ENCODE data around the gene CD47.

Gene CD47

DNA sequence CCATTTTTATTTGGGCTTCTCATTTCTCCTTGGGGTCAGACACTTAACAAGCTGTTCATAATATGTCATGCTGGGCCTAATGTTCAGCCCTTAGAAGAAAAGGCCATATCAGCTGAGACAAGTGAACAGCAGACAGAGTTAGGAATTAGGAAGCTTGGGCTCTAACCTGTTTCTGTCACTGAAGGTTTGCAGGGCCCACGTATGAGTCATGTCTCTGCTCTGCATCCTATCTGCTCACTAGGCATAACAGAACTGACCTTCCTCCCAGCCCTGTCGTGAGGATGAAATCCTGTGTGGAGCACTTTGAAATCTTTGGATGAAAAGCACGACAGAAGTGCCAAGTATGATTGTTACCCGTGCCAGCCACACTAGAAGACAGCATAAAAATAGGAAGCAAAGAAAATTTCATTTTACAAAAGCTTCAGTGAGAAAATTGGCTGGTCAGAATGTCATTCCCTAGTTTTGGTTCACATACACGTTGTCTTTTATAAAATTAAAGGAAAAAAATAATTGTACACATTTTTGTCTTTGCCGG lies 26.5 kb upstream of the CD47 start:
- DNase-seq (ENCODE audit: low spot score): no peak

DNA sequence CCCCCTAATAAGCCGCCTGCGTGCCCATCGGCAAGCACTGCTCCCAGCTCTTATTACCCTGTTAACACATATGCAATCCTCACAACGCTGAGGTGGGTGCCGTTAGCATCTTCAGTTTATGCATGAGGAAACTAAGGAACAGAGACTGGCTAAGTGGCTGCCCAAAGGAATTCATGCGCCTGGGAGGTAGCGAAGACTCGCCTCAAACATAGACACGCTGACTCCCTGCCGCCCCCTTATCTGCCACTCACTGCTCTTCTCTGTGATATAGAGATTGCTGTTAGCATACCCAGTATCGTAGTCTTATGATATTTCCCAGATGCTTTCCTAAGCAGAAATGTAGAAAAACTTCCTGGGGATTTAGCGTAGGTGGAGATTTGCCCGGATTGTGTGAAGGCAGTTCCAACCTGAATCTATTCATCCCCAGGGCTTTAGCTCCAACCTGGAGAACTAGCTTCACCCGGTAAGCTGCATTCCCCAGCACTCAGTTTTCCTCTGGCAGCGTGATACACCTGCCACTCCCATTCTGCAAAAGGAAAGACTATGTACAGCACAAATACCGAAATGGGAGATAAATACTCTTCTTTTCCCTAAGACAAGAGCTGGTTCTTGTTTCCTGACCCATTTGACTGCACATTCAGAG lies 23.7 kb upstream of the CD47 start:
- no peak for DNase-seq (ENCODE audit: low spot score)

DNA sequence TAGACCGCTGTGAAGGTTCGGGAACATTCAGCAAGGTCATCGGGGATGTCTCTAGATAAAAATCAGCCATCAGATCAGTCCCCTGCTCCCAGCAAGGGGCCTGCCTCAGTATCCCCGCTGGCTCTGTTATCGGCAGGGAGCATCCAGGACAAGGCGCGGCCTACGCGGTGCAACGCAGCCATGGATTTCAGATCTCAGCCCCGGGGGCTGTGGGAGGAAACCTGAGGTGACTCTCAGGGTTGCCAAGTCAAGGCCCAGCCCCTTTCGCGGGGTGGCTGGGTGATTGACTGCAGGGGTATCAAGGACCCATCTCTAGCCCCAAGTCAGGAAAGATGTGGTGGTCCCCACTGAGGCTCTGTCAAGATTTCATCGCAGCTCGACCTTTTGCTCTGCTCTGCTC lies 23.1 kb upstream of the CD47 start:
- DNase-seq (ENCODE audit: low spot score): no peak

DNA sequence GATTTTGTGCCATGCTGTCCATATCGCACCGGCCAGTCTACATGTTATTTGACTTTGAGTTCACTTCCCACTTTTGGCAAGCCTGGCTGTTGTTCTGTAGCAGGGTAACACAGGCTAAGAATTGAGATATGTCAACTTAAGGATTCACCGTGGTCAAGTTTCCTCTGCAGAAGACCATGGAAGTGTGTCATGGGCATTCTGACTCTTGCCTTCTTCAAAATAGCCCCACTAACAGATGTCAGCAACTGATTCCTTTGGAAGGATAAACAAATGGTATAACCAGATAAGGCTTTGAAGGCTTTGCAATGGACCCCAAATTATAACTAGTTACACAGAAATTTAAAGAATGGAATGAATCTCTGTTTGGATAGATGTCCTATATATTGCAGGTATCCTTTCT lies 20.1 kb upstream of the CD47 start:
- no peak for DNase-seq (ENCODE audit: low spot score)

DNA sequence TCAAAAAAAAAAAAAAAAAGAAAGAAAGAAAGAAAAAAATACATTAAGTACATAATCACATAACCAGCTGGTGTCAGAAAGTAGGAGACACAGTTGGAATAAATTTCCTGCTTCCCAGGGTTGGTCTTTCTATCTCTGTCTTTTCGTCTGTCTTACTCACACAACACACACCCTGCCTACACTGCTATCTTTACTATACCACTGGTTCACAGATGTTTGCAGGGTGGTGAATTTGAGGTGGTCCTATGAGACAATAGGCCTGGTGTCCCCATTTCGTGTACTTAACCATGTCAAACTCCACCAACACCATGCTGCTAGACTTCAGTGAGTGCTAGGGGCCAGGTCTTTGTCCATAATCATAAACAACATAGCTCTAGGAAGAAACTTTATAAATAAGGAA lies 17.6 kb upstream of the CD47 start:
- DNase-seq (ENCODE audit: low spot score): no peak

DNA sequence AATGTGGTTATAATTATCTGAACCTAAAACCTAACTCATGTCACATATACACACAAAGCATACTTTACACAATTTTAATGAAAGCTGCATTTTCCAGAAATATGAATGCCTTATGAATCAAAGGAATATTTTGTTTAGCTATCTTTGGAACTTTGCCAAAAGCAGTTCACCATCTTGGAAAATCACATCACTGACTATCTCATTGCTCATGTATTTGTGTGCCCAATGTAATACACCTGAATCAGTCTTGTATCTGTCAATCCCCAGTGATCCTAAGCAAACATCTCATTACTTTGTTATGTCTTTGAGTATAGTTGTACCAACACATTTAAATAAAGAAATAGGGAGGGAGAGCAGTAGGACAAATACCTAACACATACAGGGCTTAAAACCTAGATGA lies 15.6 kb upstream of the CD47 start:
- no peak for DNase-seq (ENCODE audit: low spot score)

DNA sequence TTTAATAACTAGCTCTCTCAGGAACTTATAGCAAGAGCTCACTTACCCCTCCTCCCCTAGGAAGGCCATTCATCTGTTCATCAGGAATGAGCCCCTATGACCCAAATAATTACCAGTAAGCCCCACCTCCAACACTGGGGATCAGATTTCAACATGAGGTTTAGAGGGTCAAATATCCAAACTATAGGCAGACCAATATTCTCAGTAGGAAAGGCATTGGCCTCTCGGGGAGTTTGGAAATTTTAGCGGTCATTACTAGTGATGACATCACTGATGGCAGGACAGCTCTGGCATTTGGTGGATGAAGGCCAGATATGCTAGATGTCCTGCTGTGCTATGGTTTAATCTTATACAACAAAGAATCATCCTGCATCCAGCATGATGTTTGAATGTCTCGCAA lies 15.2 kb upstream of the CD47 start:
- no peak for DNase-seq (ENCODE audit: low spot score)

DNA sequence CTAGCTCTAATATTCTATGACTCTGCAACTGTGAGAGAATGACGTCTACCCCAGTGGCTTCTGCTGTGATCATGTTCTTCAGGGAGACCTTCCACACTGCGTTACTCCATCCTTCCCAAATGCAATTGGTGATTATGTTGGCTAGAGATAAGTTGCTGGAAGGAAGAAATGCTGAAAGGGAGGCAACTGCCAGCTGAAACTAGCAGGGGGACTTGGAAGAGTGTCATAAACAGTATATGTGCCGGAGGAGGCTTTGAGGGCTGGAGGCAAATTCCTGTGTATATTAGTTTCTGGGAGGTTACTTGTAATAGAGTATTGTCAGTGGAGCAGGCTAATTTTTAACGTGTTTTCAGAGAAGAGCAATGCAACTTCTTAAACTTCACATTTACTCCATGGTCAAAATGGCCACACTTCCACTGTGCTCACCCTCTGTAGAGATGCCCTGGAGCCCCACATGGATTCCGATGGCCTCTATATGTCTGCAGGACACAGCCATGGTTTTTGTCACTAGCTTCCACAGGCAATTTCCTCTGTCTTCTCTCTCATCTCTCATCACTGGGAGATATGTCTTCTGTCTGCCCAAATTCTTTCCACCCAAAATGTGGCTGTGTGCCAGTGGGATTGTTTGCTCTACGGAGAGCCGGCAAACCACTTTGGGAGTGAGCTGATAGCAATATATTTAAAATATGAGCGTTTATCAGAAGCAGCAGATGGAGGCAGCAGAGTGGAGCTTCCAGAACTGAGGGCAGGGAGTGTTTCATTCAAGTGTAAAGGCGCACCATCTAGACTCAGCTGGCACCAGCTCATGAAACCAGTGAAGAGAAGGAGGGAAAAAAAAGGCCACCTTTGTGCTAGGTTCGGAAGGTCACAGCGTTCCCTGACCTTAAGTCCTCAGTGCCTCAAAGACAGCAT lies 13.3 kb upstream of the CD47 start:
- no peak for DNase-seq (ENCODE audit: low spot score)

DNA sequence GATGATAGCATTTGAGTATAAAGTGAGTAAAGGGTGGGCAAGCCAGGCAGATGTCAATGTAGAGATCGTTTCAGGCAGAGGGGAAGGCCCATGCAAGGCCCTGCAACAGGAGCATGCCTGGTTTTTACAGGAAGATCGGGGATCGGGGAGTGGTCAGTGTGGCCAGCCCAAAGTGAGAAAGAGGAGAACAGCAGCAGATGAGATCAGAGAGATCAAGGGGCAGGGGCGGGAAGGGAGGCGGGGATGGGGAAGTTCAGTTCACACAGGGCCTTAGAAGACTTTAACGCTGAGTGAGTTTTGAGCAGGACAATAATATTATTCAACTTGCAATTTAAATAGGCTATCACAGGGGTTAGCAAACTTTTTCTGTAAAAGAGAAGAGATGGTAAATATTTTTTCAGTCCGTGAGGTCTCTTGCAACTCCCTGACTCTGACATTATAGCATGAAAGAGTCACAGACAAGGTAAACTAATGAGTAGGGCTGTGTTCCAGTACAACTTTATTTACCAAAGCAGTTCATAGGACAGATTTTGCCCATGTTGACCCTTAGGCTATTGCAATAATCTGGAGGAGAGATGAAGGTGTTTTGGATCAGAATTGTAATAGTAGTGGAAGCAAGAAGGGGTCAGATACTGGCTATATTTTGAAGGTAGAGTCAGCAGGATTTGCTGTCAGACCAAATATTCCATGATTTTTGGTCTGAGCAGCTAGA lies 12.4 kb upstream of the CD47 start:
- no peak for DNase-seq (ENCODE audit: low spot score)

DNA sequence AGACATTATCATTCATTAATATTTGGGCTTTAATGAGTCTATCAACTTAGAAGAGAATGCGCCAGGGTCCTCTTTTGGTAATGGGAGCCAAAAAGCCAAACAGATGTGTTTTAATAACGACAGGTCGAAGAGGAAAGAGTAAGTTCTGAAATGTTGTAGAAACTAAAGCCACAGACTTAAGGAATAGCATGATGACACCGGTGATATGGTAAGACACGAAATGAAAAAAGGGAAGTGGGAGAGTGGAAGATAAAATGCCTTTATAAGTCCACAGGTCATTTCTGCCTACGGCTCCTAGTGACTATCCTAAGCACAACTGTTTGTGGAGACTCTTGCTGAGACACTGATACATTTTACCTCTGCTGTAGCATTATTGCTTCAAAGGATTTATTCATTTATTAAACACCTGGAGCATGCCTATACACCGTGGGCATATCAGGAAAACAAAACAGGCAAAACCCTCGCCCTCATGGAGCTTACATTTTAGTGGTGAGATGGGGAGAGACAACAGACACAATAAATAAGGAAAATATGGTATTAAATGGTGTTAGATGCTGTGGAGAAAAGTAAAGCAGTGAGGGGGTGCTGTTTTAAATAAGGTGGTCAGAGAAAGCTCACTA lies 11.7 kb upstream of the CD47 start:
- no peak for DNase-seq (ENCODE audit: low spot score)

DNA sequence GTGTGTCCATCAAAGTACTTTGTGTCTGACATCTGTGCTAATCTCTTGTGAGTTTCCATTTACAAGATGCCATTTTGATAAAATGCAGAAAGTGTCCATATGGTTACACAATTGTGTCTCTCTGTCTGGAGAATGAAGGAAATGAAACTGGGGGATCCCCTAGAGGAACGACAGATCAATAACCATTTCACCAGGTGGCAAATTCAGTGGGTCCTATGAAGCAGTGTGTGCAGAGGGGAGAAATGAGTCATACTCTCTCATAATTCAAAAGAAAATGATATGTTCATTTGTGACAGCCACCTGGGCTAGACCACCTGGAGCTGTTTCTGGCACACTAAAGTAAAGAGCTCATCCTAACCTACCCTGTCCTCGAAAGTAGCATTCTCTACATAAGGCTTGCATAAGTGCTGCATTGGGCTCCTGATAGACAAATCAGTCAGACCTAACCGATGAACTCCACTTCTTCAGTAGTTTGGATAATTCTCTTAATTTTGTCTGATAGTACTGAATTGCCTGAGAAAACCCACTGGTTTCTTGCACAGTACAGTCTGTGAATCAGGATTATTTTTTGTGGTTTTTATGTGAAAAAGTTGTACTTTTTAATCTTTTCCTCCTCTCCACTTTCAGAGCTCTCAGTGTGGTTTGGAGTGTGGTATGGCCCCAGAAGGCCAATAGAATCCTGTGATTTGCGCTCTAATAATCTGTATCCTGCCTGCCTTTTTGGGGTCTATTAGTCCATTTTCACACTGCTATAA lies 10.3 kb upstream of the CD47 start:
- no peak for DNase-seq (ENCODE audit: low spot score)

DNA sequence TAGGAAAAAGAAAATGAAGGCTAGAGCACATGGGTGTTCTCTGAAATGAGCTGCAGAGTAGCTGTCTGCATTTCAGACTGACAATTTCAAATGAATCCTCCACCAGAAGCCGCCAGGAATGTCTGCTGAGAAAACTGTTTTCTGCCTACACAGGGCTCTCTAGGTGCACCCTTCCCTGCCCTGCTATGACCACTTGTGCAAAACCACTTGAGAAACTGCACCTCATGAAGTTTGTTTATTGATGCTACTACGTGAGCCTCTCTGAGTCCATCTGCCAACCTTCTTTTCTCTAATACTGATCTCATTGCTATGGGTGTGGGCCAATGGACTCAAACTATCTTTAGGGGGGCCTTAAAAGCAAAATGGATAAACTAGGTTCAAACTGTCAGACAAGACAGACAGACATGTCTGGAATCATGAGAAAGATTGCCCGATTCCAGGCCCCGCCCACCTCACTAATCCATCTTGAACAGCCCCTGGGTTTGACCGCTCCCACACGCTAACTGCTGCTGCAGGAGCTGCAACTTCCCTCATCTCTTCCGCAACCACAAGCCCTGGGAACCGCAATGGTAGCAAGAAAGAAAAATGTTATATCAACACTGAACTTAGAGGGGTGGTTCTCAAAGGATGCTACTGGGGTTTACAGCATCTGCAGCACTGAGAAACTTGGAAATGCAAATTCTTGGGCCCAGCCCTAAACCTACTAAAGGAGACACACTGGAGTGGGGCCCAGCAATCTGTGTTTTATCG lies 9.0 kb upstream of the CD47 start:
- no peak for DNase-seq (ENCODE audit: low spot score)

DNA sequence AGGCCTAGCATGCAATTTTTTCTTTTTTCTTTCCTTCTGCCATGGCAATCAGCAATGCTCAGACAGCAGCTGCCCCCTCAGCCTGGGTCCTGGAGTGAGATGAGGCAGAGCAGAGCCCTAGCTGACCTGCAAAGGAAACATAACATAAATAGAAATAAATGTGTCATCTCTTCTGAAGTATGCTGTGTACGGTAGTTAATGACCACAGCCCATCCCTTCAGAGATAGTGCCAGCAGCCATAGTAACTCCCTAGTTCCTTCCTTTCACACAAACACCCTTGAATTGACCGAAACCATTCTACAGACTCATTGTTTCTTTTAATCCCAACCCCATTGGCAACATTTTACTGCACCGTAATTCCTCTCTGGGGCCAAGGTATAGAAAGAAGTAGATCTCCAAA lies 8.4 kb upstream of the CD47 start:
- no peak for DNase-seq (ENCODE audit: low spot score)

DNA sequence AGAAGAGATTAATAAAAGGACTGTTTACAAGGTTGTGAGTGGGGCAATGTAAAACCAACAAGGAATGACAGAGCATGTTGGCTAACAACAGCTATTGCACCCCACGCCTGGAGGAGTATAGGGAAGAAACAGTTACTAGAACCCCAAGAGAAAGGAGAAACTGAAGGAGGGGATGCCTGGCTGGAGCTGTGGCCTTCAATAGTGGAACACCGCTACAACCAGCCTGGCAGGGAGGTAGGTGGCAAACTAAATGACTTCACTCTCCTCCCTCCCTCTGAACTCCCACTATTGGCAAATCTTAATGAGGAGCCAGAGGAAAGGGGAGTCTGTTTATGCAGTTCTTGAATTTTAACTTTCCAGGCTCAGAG lies 7.2 kb upstream of the CD47 start:
- DNase-seq (ENCODE audit: low spot score): no peak

DNA sequence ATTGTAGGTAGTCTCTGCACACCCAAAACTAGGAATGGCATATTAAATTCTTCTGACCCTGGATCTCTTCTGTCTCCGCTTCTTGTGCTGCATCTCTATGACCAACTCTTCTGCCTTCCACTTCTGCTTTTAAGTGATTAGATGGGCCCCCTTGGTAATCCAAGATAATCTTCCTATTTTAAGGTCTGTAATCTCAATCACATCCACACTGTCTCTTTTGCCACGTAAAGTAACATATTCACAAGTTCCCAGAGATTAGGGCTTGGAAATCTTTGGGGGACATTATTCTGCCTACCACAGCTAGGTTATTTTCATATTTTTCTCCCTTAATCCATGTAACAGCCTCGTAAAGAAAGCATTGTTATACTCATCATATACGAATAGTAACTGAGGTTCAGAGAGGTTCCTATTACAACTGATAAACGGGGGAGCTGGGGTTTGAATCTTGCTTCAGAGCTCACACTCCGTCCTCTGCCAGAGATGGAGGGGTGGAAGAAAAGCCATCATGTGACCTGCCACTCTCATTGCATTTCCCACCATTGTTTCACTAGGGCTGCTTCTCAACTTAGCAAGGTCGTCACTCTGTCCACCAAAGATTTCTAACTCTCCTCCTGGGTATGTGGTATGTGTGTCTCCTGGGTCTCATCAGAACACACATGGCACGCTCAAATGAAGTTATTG lies 6.6 kb upstream of the CD47 start:
- no peak for DNase-seq (ENCODE audit: low spot score)

DNA sequence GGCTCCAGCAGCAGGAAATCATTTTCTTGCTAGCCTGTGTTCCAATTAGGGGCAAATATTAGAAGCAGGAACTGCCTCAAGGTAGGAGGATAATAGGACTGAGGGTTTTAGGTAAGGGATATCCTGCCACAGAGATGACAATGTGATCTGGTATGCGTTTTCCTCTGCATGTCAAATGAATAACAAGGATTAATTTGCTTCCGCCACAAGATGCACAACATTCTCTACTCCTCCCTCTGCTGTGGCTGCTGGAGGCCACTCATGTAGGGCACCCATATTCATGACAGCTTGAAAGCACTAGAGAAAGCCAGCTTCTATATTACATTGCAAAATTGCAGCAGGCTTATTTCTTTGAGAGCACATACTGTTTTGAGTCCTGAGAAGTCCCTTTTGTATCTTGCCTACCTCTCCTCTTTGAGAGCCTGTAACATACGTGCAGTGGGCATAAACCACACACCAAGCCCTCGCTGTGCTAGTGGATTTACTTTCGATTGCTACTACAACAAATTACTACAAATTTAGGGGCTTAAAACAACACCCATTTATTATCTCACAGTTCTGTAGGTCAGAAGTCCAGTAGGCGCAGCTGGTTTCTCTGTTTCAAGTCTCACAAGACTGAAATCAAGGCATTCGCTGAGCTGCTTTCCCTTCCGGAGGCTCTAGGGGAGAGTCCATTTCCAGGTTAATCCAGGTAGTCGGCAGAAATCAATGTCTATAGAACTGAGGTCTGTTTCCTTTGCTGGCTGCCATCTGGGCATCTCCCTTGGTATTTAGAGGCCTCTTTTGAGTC lies 5.9 kb upstream of the CD47 start:
- no peak for DNase-seq (ENCODE audit: low spot score)

DNA sequence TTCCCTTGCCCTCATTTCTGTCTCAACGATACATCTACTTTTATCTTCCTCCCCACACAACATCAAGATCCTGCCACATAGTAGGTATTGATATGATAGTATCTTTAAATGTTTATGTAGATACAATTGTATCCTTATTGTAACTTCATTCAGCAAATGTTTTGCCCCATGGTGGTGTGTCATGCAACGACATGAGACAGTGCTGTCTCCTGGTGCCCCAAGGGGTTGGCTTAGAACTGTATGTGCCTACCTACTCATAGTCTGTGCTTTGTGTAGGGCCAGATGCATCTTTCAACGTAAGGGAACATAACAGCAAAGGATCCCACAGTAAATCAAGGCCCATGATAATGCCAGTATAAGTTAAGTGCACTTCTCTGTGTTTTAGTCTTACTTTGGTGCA lies 2.8 kb upstream of the CD47 start:
- no peak for DNase-seq (ENCODE audit: low spot score)

DNA sequence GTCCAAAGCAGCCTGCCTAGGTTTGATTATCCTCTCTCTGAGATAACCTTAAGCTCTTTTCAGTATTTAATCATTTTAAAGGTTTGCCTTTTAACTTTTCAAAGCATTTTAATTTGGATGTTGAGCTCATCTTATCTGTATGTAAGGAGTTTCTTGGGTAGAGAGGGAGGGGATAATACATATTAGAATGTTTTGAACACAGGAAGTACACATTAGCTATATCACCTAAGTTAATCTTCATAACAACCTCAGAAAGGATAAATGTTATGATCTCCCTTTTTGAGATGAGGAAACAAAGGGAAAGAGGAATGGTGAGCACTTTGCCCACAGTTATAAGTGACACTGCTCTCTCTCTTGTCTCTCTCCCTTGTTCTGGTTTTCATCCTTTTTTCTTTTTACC lies 2.2 kb upstream of the CD47 start:
- DNase-seq (ENCODE audit: low spot score): no peak

DNA sequence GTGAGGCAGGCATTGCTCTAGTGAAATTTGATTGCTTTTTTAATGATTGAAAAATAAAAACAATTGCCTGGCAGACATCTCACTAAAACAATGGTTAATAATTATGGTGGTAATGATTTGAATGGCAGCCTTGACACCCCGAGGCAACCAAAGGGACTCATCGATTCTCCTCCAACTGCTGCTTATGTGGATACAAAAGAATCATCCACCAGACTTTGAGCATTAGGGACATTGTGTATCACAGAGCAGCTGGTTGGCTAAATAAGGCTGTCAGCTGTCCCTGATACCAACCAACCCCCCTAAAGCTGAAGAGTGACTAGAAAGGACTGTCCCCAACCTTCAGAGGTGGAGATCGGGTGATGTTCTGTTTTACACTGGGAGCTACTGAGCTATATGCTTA lies 1.7 kb upstream of the CD47 start:
- DNase-seq (ENCODE audit: low spot score): no peak
